Measurements from ENCODE around the gene NSDHL. TPM values are rescaled to one million over a fixed set of nuclear protein-coding genes. Genes with fewer than 3 reads are reported as not detected.

Gene NSDHL
- total RNA-seq, 2 donors from 2014 or later: 11.6 to 13.8 TPM

- H3K27ac ChIP-seq: no peak overlapping the region
- H3K4me3 ChIP-seq: no peak overlapping the region
- H3K36me3 ChIP-seq: no peaks in the 10 kb centered on the region
- intact Hi-C loops (cut with DNase I): no loop called here
- WGBS: 50% methylated on average over 2 of the region's 21 CpGs
- no peak for DNase-seq (ENCODE audit: low spot score)
- H3K27me3 ChIP-seq (replicated peaks; ENCODE audit: insufficient read depth): no peaks in the 10 kb centered on the region
- H3K9me3 ChIP-seq: no peaks in the 10 kb centered on the region
- no peak for TF ChIP-seq CTCF (IDR thresholded peaks at IDR 0.05)
- no peak for TF ChIP-seq POLR2AphosphoS5 (IDR thresholded peaks at IDR 0.05)
- TF ChIP-seq POLR2A (IDR thresholded peaks at IDR 0.05): no peak
- H3K4me1 ChIP-seq (replicated peaks): no peaks in the 10 kb centered on the region
Measured at GRCh38 chrX:152917656-152918579, 87.1 kb downstream of the NSDHL start.

- Histone ChIP-seq H3K9me3 (no peaks in the 10 kb centered on the region), H3K27ac (no peak overlapping the region), H3K36me3 (no peaks in the 10 kb centered on the region), H3K4me3 (no peak overlapping the region), H3K27me3 (replicated peaks; ENCODE audit: insufficient read depth) (no peaks in the 10 kb centered on the region), H3K4me1 (replicated peaks) (no peaks in the 10 kb centered on the region)
- WGBS: 75% methylated on average over 6 of the region's 7 CpGs
- DNase-seq (ENCODE audit: low spot score): no peak
- no peak for TF ChIP-seq CTCF (IDR thresholded peaks at IDR 0.05)
- no peak for TF ChIP-seq POLR2AphosphoS5 (IDR thresholded peaks at IDR 0.05)
- TF ChIP-seq POLR2A (IDR thresholded peaks at IDR 0.05): no peak
- intact Hi-C loops (cut with DNase I): no loop called here
Measured at GRCh38 chrX:152918707-152919106, 87.8 kb downstream of the NSDHL start.

Other genes starting within 250 kb of the NSDHL start
- gene GABRQ, start 193.2 kb upstream of the NSDHL start, total RNA-seq: 1 to 10 TPM in 1 of 2 donors, not detected in 1; 9.1 TPM
- 10 to 100 TPM in 1 of 2 donors, not detected in 1; 10.1 TPM for gene MAGEA3, start 132.3 kb upstream of the NSDHL start, total RNA-seq
- not detected for gene CSAG2, start 121.8 kb upstream of the NSDHL start, total RNA-seq
- not detected for gene MAGEA2B, start 116.4 kb upstream of the NSDHL start, total RNA-seq
- gene CSAG1, start 97.3 kb upstream of the NSDHL start, total RNA-seq: not detected
- gene MAGEA12, start 97.3 kb upstream of the NSDHL start, total RNA-seq: 1 to 10 TPM in 1 of 2 donors, not detected in 1; 5.6 TPM
- 1 to 10 TPM in 1 of 2 donors, not detected in 1; 7.8 TPM for gene MAGEA2, start 77.2 kb upstream of the NSDHL start, total RNA-seq
- 1 to 10 TPM in 1 of 2 donors, not detected in 1; 2.6 TPM for gene CSAG3, start 71.8 kb upstream of the NSDHL start, total RNA-seq
- gene MAGEA6, start 61.4 kb upstream of the NSDHL start, total RNA-seq: 1 to 10 TPM in 1 of 2 donors, not detected in 1; 5.3 TPM
- 10 to 100 TPM; 33.6 to 39.8 TPM for gene CETN2, start 306 bp upstream of the NSDHL start, total RNA-seq
- 10 to 100 TPM; 20.3 to 27.1 TPM for gene ZNF185, start 67.0 kb downstream of the NSDHL start, total RNA-seq
- gene PNMA5, start 163.1 kb downstream of the NSDHL start, total RNA-seq: 1 to 10 TPM in 1 of 2 donors, not detected in 1; 6.5 TPM
- 10 to 100 TPM in 1 of 2 donors, under 1 TPM in 1; 0.27 to 14.2 TPM for gene PNMA3, start 225.4 kb downstream of the NSDHL start, total RNA-seq
- 1 to 10 TPM in 1 of 2 donors, under 1 TPM in 1; 0.14 to 5.1 TPM for gene PNMA6A, start 241.4 kb downstream of the NSDHL start, total RNA-seq

All from prostate gland (tissue), 2 donors.